ENCODE measurements around the gene PNPLA2. TPM values are rescaled to one million over a fixed set of nuclear protein-coding genes. Genes with fewer than 3 reads are reported as not detected.

The PNPLA2 gene
- total RNA-seq, 1 experiment from 2014 or later: 66.5 TPM

- TF ChIP-seq ZNF121 (CRISPR knock-in tag; IDR thresholded peaks at IDR 0.05): no peak
- no peak for TF ChIP-seq ATF2 (CRISPR knock-in tag; IDR thresholded peaks at IDR 0.05; ENCODE audit: borderline replicate concordance, low read depth)
- TF ChIP-seq ZNF263 (CRISPR knock-in tag; IDR thresholded peaks at IDR 0.05; ENCODE audit: low read depth): no peak
- no peak for TF ChIP-seq NFE2L1 (CRISPR knock-in tag; IDR thresholded peaks at IDR 0.05)
- TF ChIP-seq ZBTB43 (CRISPR knock-in tag; IDR thresholded peaks at IDR 0.05): no peak
- TF ChIP-seq E2F1 (CRISPR knock-in tag; IDR thresholded peaks at IDR 0.05): no peak
- TF ChIP-seq ZNF138 (CRISPR knock-in tag; conservative IDR thresholded peaks at IDR 0.05): no peak
- no peak for TF ChIP-seq GABPB1 (CRISPR knock-in tag; IDR thresholded peaks at IDR 0.05)
- DNase-seq (ENCODE audit: low spot score) (no peak), ATAC-seq (no peak)
- H3K36me3 Mint-ChIP-seq: no peaks in the 10 kb centered on the region
- POLR2A ChIA-PET: no interaction called here
- H3K27me3 Mint-ChIP-seq (ENCODE audit: low read depth): no peaks in the 10 kb centered on the region; the same call in 1 of the 2 replicates
- no peak overlapping the region for H3K4me3 Mint-ChIP-seq
- H3K4me1 Mint-ChIP-seq: peaks cover 25% of the 10 kb centered on the region
- CTCF ChIA-PET: interaction anchor here (1.6 to 2.8 kb wide), 2 partner anchors 11 to 43 kb away, joined by 6 to 14 read pairs; partner anchors contain the start of genes POLR2L and TSPAN4
- H3K9me3 Mint-ChIP-seq: no peaks in the 10 kb centered on the region
- H3K27ac Mint-ChIP-seq: no peak overlapping the region
These were observed 36.1 kb downstream of the PNPLA2 start for GRCh38 chr11:854601-855329.

GRCh38 chr11:855330-855674, 36.6 kb downstream of the PNPLA2 start:
- Mint-ChIP-seq H3K27me3 (ENCODE audit: low read depth) (peaks cover 3% of the 10 kb centered on the region; the same call in 1 of the 2 replicates), H3K4me3 (no peak overlapping the region), H3K36me3 (no peaks in the 10 kb centered on the region), H3K4me1 (peaks cover 25% of the 10 kb centered on the region), H3K27ac (no peak overlapping the region), H3K9me3 (no peaks in the 10 kb centered on the region)
- CTCF ChIA-PET: interaction anchor here (1.0 to 2.8 kb wide), 2 partner anchors 12 to 43 kb away, joined by 3 to 14 read pairs; partner anchors contain the start of genes POLR2L and TSPAN4
- ATAC-seq: no peak
- TF ChIP-seq NR2C2 (CRISPR knock-in tag; IDR thresholded peaks at IDR 0.05): no peak
- TF ChIP-seq CDX4 (CRISPR knock-in tag; IDR thresholded peaks at IDR 0.05; ENCODE audit: borderline replicate concordance): no peak
- TF ChIP-seq ZNF317 (CRISPR knock-in tag; IDR thresholded peaks at IDR 0.05; ENCODE audit: borderline replicate concordance, low read depth): no peak
- no peak for TF ChIP-seq MXD4 (CRISPR knock-in tag; IDR thresholded peaks at IDR 0.05; ENCODE audit: borderline replicate concordance)
- no peak for TF ChIP-seq ZNF232 (CRISPR knock-in tag; IDR thresholded peaks at IDR 0.05)
- POLR2A ChIA-PET: no interaction called here
- no peak for DNase-seq (ENCODE audit: low spot score)

- H3K4me1 Mint-ChIP-seq: peaks cover 24% of the 10 kb centered on the region
These were observed 37.1 kb downstream of the PNPLA2 start for GRCh38 chr11:855796-856195.

More at GRCh38 chr11:855796-856195, 37.1 kb downstream of the PNPLA2 start:
- Mint-ChIP-seq H3K27ac (no peak overlapping the region), H3K36me3 (no peaks in the 10 kb centered on the region), H3K4me3 (no peak overlapping the region), H3K27me3 (ENCODE audit: low read depth) (peaks cover 3% of the 10 kb centered on the region; the same call in 1 of the 2 replicates), H3K9me3 (no peaks in the 10 kb centered on the region)
- DNase-seq (ENCODE audit: low spot score): no peak
- TF ChIP-seq SMAD4 (CRISPR knock-in tag; IDR thresholded peaks at IDR 0.05) (no peak), ZNF423 (CRISPR knock-in tag; IDR thresholded peaks at IDR 0.05) (no peak), IRF1 (CRISPR knock-in tag; IDR thresholded peaks at IDR 0.05) (no peak), ETV6 (CRISPR knock-in tag; IDR thresholded peaks at IDR 0.05) (no peak), E2F4 (CRISPR knock-in tag; IDR thresholded peaks at IDR 0.05; ENCODE audit: borderline replicate concordance, low read depth) (no peak), JUN (CRISPR knock-in tag; IDR thresholded peaks at IDR 0.05) (no peak), EMX1 (CRISPR knock-in tag; IDR thresholded peaks at IDR 0.05) (no peak)
- ChIA-PET CTCF (interaction anchor here (1.0 to 3.0 kb wide), 4 partner anchors 8 to 196 kb away, joined by 3 to 22 read pairs (median 12); partner anchors contain the start of genes POLR2L and TSPAN4), POLR2A (interaction anchor here (1.1 to 1.4 kb wide), 2 partner anchors 11 to 13 kb away, joined by 3 to 7 read pairs; partner anchors contain the start of gene TSPAN4)
- no peak for ATAC-seq
